Hepatocyte (in vitro differentiated cells): ENCODE results near the gene MB21D2. TPM values are rescaled to one million over a fixed set of nuclear protein-coding genes. Genes with fewer than 3 reads are reported as not detected.

Experiments
- DNase-seq: peaks from one replicate; pipeline ENCODE4 v3.0.0-alpha.2; 2016; ENCODE audit warnings: low spot score
- H2AFZ ChIP-seq: fragments of 200-600 bp; sonication (generic); 2 replicates; pipeline ENCODE4 v1.6.0; 2016; ENCODE audit warnings: antibody characterized with exemption, mild to moderate bottlenecking
- H3K27ac ChIP-seq: fragments of 200-600 bp; sonication (generic); 2 replicates; pipeline ENCODE4 v1.5.1; 2016; ENCODE audit warnings: mild to moderate bottlenecking
- H3K27me3 ChIP-seq: fragments of 200-600 bp; sonication (generic); 2 replicates; pipeline ENCODE4 v1.6.1; 2016
- H3K36me3 ChIP-seq: fragments of 200-600 bp; sonication (generic); replicated peaks from 2 replicates; pipeline ENCODE4 v1.5.1; 2016; ENCODE audit warnings: low read depth; ENCODE audit not compliant: insufficient read depth
- H3K4me1 ChIP-seq: fragments of 200-600 bp; sonication (generic); 2 replicates; pipeline ENCODE4 v1.5.1; 2016; ENCODE audit warnings: mild to moderate bottlenecking, moderate library complexity; ENCODE audit not compliant: insufficient read depth
- H3K4me2 ChIP-seq: fragments of 200-600 bp; sonication (generic); 2 replicates; pipeline ENCODE4 v1.6.0; 2016
- H3K4me3 ChIP-seq: fragments of 200-600 bp; sonication (generic); 2 replicates; pipeline ENCODE4 v1.5.1; 2016; ENCODE audit warnings: mild to moderate bottlenecking
- H3K79me2 ChIP-seq: fragments of 200-600 bp; sonication (generic); 2 replicates; pipeline ENCODE4 v1.6.0; 2017; ENCODE audit warnings: mild to moderate bottlenecking
- H3K9me2 ChIP-seq: fragments of 200-600 bp; sonication (generic); replicated peaks from 2 replicates; pipeline ENCODE4 v1.6.0; 2017; ENCODE audit warnings: mild to moderate bottlenecking; ENCODE audit not compliant: insufficient read depth
- H3K9me3 ChIP-seq: fragments of 200-600 bp; sonication (generic); 2 replicates; pipeline ENCODE4 v1.5.1; 2016; ENCODE audit warnings: low read depth, mild to moderate bottlenecking
- H4K20me1 ChIP-seq: fragments of 200-600 bp; sonication (generic); 2 replicates; pipeline ENCODE4 v1.6.0; 2016; ENCODE audit warnings: mild to moderate bottlenecking; ENCODE audit not compliant: insufficient read depth, poor library complexity, severe bottlenecking
- CTCF ChIP-seq: fragments of 200-600 bp; sonication (generic); IDR thresholded peaks from 2 replicates; pipeline ENCODE4 v1.5.1; 2016; ENCODE audit warnings: antibody characterized with exemption, mild to moderate bottlenecking; ENCODE audit not compliant: poor library complexity
- EZH2 ChIP-seq: fragments of 200-600 bp; sonication (generic); IDR thresholded peaks from 2 replicates; pipeline ENCODE4 v1.6.1; 2016; ENCODE audit warnings: antibody characterized with exemption, mild to moderate bottlenecking, borderline replicate concordance
- EZH2phosphoT487 ChIP-seq: fragments of 200-600 bp; sonication (generic); IDR thresholded peaks from one replicate; pipeline ENCODE4 v1.6.1; 2018; ENCODE audit warnings: antibody characterized with exemption, mild to moderate bottlenecking, low read depth, moderate library complexity; ENCODE audit not compliant: unreplicated experiment, severe bottlenecking
- whole genome bisulfite sequencing: methylation state at CpG from one replicate; pipeline ENCODE4 v1.1.6; 2016; ENCODE audit warnings: low lambda C conversion rate; ENCODE audit errors: missing lambda C conversion rate; 5-methylcytosine and 5-hydroxymethylcytosine counted together
- polyA plus RNA-seq: library from polyadenylated mRNA; unstranded; fragments of >200 nt; fragmentation: Nextera tagmentation; extraction: Ambion mirVana; gene quantifications from 2 replicates; pipeline ENCODE4 v1.2.1, GENCODE V29; 2016
- total RNA-seq: library from RNA; depleted of rRNA; stranded (reverse); fragments of >200 nt; gene quantifications from 2 replicates; pipeline ENCODE4 v1.2.3, GENCODE V29; 2014

The MB21D2 gene
- total and polyA plus RNA-seq, 2 experiments from 2014 or later: 9.1 to 22.1 TPM

- TF ChIP-seq EZH2phosphoT487 (no peak), CTCF (no peak), EZH2 (no peak)
These were observed 11.1 kb upstream of the MB21D2 start for GRCh38 chr3:192928720-192929119.

DNA sequence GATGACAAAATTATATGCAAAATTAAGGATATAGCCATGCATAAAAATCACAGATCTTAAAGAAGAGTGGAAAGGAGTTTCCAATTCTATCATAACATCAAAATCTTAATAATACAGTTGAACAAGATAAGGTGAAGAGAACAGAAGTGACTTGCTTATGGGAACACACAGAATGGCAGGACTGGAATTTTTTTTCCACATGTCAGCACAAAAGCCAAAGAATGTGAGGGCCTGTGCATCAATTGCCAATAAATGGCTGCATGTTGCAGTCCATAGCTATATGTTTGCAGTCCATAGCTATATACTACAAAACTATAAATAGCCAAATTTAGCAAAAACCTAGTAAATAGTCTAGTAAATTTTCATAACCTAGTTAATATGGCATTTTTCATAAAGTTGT, 10.4 kb upstream of the MB21D2 start:
- Histone ChIP-seq H3K27me3 (no peaks in the 10 kb centered on the region), H3K9me3 (no peaks in the 10 kb centered on the region), H3K4me2 (no peak overlapping the region), H2AFZ (no peak overlapping the region), H3K79me2 (no peaks in the 10 kb centered on the region), H3K4me1 (peaks cover 5% of the 10 kb centered on the region), H3K4me3 (no peak overlapping the region), H3K27ac (peak overlapping the region; percentile 36), H3K36me3 (no peaks in the 10 kb centered on the region), H4K20me1 (no peaks in the 10 kb centered on the region), H3K9me2 (no peaks in the 10 kb centered on the region)
- no peak for TF ChIP-seq EZH2phosphoT487
- no peak for TF ChIP-seq EZH2
- TF ChIP-seq CTCF: no peak
- DNase-seq: no peak

More at GRCh38 chr3:192928720-192929119, 11.1 kb upstream of the MB21D2 start:
- Histone ChIP-seq H3K9me2 (no peaks in the 10 kb centered on the region), H3K4me3 (no peak overlapping the region), H3K4me2 (no peak overlapping the region), H2AFZ (no peak overlapping the region), H3K9me3 (no peaks in the 10 kb centered on the region), H3K4me1 (peaks cover 5% of the 10 kb centered on the region), H3K27ac (peak overlapping the region; percentile 53), H3K36me3 (no peaks in the 10 kb centered on the region), H3K27me3 (no peaks in the 10 kb centered on the region), H4K20me1 (no peaks in the 10 kb centered on the region), H3K79me2 (no peaks in the 10 kb centered on the region)
- 60% methylated on average over 6 of the region's 6 CpGs for WGBS
- no peak for DNase-seq

- no peaks in the 10 kb centered on the region for H3K9me2 ChIP-seq
- H3K36me3 ChIP-seq: no peaks in the 10 kb centered on the region
- H3K4me3 ChIP-seq: no peak overlapping the region
- no peak for DNase-seq
- no peak overlapping the region for H3K4me2 ChIP-seq
- H3K27me3 ChIP-seq: no peaks in the 10 kb centered on the region
- no peak overlapping the region for H2AFZ ChIP-seq
- no peaks in the 10 kb centered on the region for H4K20me1 ChIP-seq
- H3K27ac ChIP-seq: peak overlapping the region; percentile 36
- no peak for TF ChIP-seq CTCF
- TF ChIP-seq EZH2phosphoT487: no peak
- no peak for TF ChIP-seq EZH2
- peaks cover 12% of the 10 kb centered on the region for H3K4me1 ChIP-seq
- 71% methylated on average over 3 of the region's 3 CpGs for WGBS
- no peaks in the 10 kb centered on the region for H3K9me3 ChIP-seq
- no peaks in the 10 kb centered on the region for H3K79me2 ChIP-seq
These were observed 9.4 kb upstream of the MB21D2 start for GRCh38 chr3:192927016-192927415.

- H4K20me1 ChIP-seq: no peaks in the 10 kb centered on the region
- TF ChIP-seq EZH2 (no peak), EZH2phosphoT487 (no peak), CTCF (no peak)
- no peak overlapping the region for H3K4me2 ChIP-seq
- H3K79me2 ChIP-seq: no peaks in the 10 kb centered on the region
- H3K9me2 ChIP-seq: no peaks in the 10 kb centered on the region
- peak overlapping the region; percentile 63 for H3K27ac ChIP-seq
- H3K36me3 ChIP-seq: no peaks in the 10 kb centered on the region
- no peaks in the 10 kb centered on the region for H3K9me3 ChIP-seq
- no peaks in the 10 kb centered on the region for H3K27me3 ChIP-seq
- no peak overlapping the region for H3K4me3 ChIP-seq
- H2AFZ ChIP-seq: no peak overlapping the region
- peaks cover 17% of the 10 kb centered on the region for H3K4me1 ChIP-seq
- 59% methylated on average over 2 of the region's 2 CpGs for WGBS
- DNase-seq: peak; percentile 42
These were observed 6.1 kb upstream of the MB21D2 start for GRCh38 chr3:192923731-192924130.
